ENCODE data around the gene PRAMEF9.
"Not testable (repeated sequence)": the region's sequence is repeated elsewhere in the genome, so short reads cannot be mapped to it uniquely, and the experiment has no call there.

GRCh38 chr1:13208712-13209111, 37.1 kb downstream of the PRAMEF9 start:
- TF ChIP-seq POLR2A, POLR2AphosphoS5 (IDR thresholded peaks at IDR 0.05; ENCODE audit: low read depth, low read length): not testable (repeated sequence)

Data from GM12892 (cell line).